HEK293 (cell line): ENCODE data around the gene RALA.

Experiments used
- BCL11B ChIP-seq: fragments of 450-650 bp; formaldehyde crosslinking; IDR thresholded peaks from 2 replicates; pipeline ENCODE4 v1.5.1; 2016; ENCODE audit warnings: low read depth, missing biosample characterization, missing genetic modification characterization
- CTCF ChIP-seq: fragments of 450-650 bp; formaldehyde crosslinking; IDR thresholded peaks from 2 replicates; pipeline ENCODE4 v1.5.1; 2016; ENCODE audit warnings: missing biosample characterization, missing genetic modification characterization
- HOXA7 ChIP-seq: sonication (generic); formaldehyde crosslinking; IDR thresholded peaks from 2 replicates; pipeline ENCODE4 v1.8.1; 2022; ENCODE audit warnings: missing genetic modification reagents, borderline replicate concordance
- TCF7L2 ChIP-seq: IDR thresholded peaks from 2 replicates; pipeline ENCODE4 v1.6.1; 2011; ENCODE audit warnings: low read depth, mild to moderate bottlenecking, inconsistent platforms, low read length, moderate library complexity, borderline replicate concordance
- ZNF350 ChIP-seq: fragments of 450-650 bp; formaldehyde crosslinking; IDR thresholded peaks from 2 replicates; pipeline ENCODE4 v1.5.0; 2017; ENCODE audit warnings: missing biosample characterization, mild to moderate bottlenecking, missing genetic modification characterization
- ZNF670 ChIP-seq: fragments of 450-650 bp; formaldehyde crosslinking; IDR thresholded peaks from 2 replicates; pipeline ENCODE4 v1.5.1; 2016; ENCODE audit warnings: missing biosample characterization, missing genetic modification characterization, low read depth
- ZSCAN18 ChIP-seq: fragments of 450-650 bp; formaldehyde crosslinking; IDR thresholded peaks from 2 replicates; pipeline ENCODE4 v1.5.1; 2016; ENCODE audit warnings: missing biosample characterization, missing genetic modification characterization

DNA sequence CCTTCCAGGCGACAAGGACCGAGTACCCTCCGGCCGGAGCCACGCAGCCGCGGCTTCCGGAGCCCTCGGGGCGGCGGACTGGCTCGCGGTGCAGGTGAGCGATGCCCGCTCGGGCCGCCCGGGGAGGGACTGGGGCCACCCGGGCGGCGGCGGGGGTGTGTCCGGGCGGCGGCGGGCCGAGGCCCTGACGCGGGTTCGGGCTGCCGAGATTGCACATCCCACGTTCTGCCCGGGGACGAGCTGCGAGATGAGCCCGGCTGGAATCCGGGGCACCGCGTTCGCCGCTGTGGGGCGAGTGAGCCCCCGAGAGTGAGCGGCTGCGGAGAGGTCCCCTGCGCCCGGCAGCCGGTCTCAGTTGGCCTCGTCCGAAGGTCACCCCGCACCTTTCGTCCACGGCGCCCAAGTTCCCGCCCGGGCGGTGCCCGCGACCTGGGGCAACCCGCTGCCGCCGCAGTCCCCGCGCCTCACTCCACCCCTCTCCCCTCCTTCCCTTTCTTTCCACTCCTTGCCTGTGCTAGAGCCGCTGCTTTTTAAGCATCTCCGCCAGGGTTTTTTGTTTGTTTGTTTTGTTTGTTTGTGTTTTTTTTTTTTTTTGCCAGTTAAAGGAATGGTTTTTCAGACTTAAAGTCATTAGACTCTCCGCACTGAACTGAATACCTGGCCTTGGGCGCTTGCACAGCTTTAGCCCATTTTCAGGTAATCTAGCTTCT, 515 bp downstream of the RALA start:
- TF ChIP-seq ZNF350 (tag by site-specific recombination) = no peak
- no peak for TF ChIP-seq ZSCAN18
- TF ChIP-seq CTCF (tag by site-specific recombination) = no peak
- TF ChIP-seq TCF7L2 = no peak
- TF ChIP-seq ZNF670 (tag by site-specific recombination) = no peak
- TF ChIP-seq HOXA7 = no peak
- TF ChIP-seq BCL11B (tag by site-specific recombination) = no peak
